GM12873 (cell line): ENCODE measurements around the gene SIRT2.

Experiments used
- CTCF ChIP-seq: IDR thresholded peaks from 2 replicates; pipeline ENCODE4 v1.5.1; 2012; ENCODE audit warnings: low read depth, mild to moderate bottlenecking, moderate library complexity, low read length, control low read depth; ENCODE audit not compliant: insufficient read depth; ENCODE audit errors: missing control alignments

Gene SIRT2

GRCh38 chr19:38867171-38867780 is 32.1 kb downstream of the SIRT2 start:
- TF ChIP-seq CTCF: no peak

- no peak for TF ChIP-seq CTCF
Observed at GRCh38 chr19:38862321-38863059, 36.9 kb downstream of the SIRT2 start.

GRCh38 chr19:38861368-38861767 is 38.0 kb downstream of the SIRT2 start:
- TF ChIP-seq CTCF: no peak

- TF ChIP-seq CTCF: no peak
Observed at GRCh38 chr19:38856813-38857212, 42.6 kb downstream of the SIRT2 start.

GRCh38 chr19:38853214-38853613 is 46.2 kb downstream of the SIRT2 start:
- no peak for TF ChIP-seq CTCF

- TF ChIP-seq CTCF: no peak
Observed at GRCh38 chr19:38852231-38853044, 47.0 kb downstream of the SIRT2 start.

- TF ChIP-seq CTCF: no peak
Observed at GRCh38 chr19:38851622-38852230, 47.7 kb downstream of the SIRT2 start.
